Measurements from ENCODE around the gene NPAT. TPM values are rescaled to one million over a fixed set of nuclear protein-coding genes. Genes with fewer than 3 reads are reported as not detected.

Gene NPAT
- total RNA-seq, 6 donors from 2014 or later, result 9.5 to 21.3 (median 12.8) TPM

DNA sequence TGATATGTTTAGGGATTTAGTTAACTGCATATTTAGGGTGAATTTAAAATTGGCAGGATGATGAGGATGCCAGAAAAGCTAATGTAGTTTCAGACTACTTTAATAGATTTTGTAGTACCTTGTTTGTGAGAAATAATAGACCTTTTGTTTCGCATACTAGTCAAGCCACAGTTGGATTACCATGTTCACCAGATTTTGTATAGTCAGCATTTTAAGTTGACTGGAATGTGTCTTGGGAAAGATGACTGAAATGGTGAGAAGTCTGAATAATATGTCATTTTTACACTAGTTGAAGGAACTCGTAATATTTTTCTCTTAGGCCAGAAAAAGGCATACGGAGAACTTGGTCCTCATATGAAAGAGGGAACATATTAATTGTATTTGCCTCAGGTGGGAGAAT, 23.9 kb upstream of the NPAT start:
- DNase-seq (no peak), ATAC-seq (ENCODE audit: low FRiP score in 2 of 2) (no peak)
- Histone ChIP-seq H3K27ac (no peak overlapping the region), H3K9me3 (no peaks in the 10 kb centered on the region), H3K4me1 (no peaks in the 10 kb centered on the region), H3K36me3 (peaks cover 0 to 44% (median 7%) of the 10 kb centered on the region in 4 donors), H3K4me3 (no peak overlapping the region), H3K27me3 (no peaks in the 10 kb centered on the region)
- TF ChIP-seq, protein P1, sequence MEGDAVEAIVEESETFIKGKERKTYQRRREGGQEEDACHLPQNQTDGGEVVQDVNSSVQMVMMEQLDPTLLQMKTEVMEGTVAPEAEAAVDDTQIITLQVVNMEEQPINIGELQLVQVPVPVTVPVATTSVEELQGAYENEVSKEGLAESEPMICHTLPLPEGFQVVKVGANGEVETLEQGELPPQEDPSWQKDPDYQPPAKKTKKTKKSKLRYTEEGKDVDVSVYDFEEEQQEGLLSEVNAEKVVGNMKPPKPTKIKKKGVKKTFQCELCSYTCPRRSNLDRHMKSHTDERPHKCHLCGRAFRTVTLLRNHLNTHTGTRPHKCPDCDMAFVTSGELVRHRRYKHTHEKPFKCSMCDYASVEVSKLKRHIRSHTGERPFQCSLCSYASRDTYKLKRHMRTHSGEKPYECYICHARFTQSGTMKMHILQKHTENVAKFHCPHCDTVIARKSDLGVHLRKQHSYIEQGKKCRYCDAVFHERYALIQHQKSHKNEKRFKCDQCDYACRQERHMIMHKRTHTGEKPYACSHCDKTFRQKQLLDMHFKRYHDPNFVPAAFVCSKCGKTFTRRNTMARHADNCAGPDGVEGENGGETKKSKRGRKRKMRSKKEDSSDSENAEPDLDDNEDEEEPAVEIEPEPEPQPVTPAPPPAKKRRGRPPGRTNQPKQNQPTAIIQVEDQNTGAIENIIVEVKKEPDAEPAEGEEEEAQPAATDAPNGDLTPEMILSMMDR (IDR thresholded peaks at IDR 0.05), result no peak
- TF ChIP-seq POLR2A (IDR thresholded peaks at IDR 0.05), result no peak
- TF ChIP-seq EP300 (IDR thresholded peaks at IDR 0.05), result no peak
- no peak for TF ChIP-seq POLR2AphosphoS5 (IDR thresholded peaks at IDR 0.05)
- 65 to 98% methylated on average over 3 of the region's 3 CpGs for WGBS, 2 donors

DNA sequence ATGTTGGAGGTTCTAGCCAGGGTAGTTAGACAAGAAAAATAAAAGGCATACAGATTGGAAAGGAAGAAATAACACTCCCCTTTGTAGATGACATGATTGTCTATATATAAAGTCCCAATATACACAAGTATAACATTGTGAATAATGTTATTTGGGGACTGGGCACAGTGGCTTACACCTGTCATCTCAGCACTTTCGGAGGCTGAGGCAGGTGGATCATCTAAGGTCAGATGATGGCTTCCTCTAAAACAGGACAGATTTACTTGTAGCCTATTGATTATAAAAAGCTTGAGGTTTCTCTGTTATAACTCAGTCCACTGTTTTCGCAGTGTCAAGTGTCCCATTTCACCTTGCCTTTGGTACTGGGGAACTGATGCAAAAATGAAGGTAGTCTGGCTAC, 20.0 kb upstream of the NPAT start:
- Histone ChIP-seq H3K4me3 (no peak overlapping the region), H3K36me3 (peaks cover 0 to 22% (median 0%) of the 10 kb centered on the region in 4 donors), H3K27ac (no peak overlapping the region), H3K27me3 (no peaks in the 10 kb centered on the region), H3K9me3 (no peaks in the 10 kb centered on the region), H3K4me1 (peaks cover under 1 to 3% (median 1%) of the 10 kb centered on the region in 4 donors)
- TF ChIP-seq POLR2A (IDR thresholded peaks at IDR 0.05) (no peak), EP300 (IDR thresholded peaks at IDR 0.05) (no peak), POLR2AphosphoS5 (IDR thresholded peaks at IDR 0.05) (no peak)
- TF ChIP-seq, protein P1 (IDR thresholded peaks at IDR 0.05), result no peak
- DNase-seq (no peak), ATAC-seq (ENCODE audit: low FRiP score in 2 of 2) (no peak)
- 96 to 97% methylated on average over 2 of the region's 2 CpGs for WGBS, 2 donors

GRCh38 chr11:108241330-108242037, 19.0 kb upstream of the NPAT start:
- peaks cover 5 to 8% (median 7%) of the 10 kb centered on the region in 4 donors for H3K4me1 ChIP-seq
- peaks cover 0 to 23% (median 0%) of the 10 kb centered on the region in 4 donors for H3K36me3 ChIP-seq
- ATAC-seq (ENCODE audit: low FRiP score in 2 of 2) (no peak), DNase-seq (no peak)
- H3K9me3 ChIP-seq, result no peaks in the 10 kb centered on the region
- no peak overlapping the region for H3K4me3 ChIP-seq
- TF ChIP-seq POLR2AphosphoS5 (IDR thresholded peaks at IDR 0.05) (no peak), POLR2A (IDR thresholded peaks at IDR 0.05) (no peak), EP300 (IDR thresholded peaks at IDR 0.05) (no peak)
- TF ChIP-seq, protein P1 (IDR thresholded peaks at IDR 0.05), result no peak
- H3K27me3 ChIP-seq, result no peaks in the 10 kb centered on the region
- WGBS, 2 donors, result 92 to 98% methylated on average over 4 of the region's 4 CpGs
- no peak overlapping the region for H3K27ac ChIP-seq

DNA sequence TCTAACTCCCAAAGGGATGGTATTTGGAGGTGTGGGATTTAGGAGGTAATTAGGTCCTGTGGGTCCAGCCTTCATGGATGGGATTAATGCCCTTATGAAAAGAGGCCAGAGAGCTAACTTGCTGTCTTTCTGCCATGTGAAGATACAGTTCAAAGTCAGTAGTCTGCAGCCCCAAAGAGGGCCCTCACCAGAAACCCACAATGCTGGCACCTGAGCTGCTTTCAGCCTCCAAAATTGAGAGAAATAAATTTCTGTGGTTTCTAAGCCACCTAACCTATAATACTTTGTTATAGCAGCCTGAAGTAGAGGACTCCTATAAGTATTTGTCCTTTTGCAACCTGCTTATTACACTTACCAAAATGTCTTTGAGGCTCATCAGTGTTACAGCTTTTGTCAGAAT, 16.6 kb upstream of the NPAT start:
- no peaks in the 10 kb centered on the region for H3K27me3 ChIP-seq
- TF ChIP-seq, protein P1 (IDR thresholded peaks at IDR 0.05), result no peak
- TF ChIP-seq POLR2A (IDR thresholded peaks at IDR 0.05) (no peak), POLR2AphosphoS5 (IDR thresholded peaks at IDR 0.05) (no peak), EP300 (IDR thresholded peaks at IDR 0.05) (no peak)
- H3K36me3 ChIP-seq, result peaks cover 0 to 28% (median 0%) of the 10 kb centered on the region in 4 donors
- H3K4me3 ChIP-seq, result no peak overlapping the region
- no peak overlapping the region for H3K27ac ChIP-seq
- peaks cover 6 to 17% (median 14%) of the 10 kb centered on the region in 4 donors for H3K4me1 ChIP-seq
- DNase-seq (no peak), ATAC-seq (ENCODE audit: low FRiP score in 2 of 2) (no peak)
- no peaks in the 10 kb centered on the region for H3K9me3 ChIP-seq

- DNase-seq, result no peak
- TF ChIP-seq, protein P1 (IDR thresholded peaks at IDR 0.05), result no peak
- TF ChIP-seq POLR2AphosphoS5 (IDR thresholded peaks at IDR 0.05) (no peak), EP300 (IDR thresholded peaks at IDR 0.05) (no peak), POLR2A (IDR thresholded peaks at IDR 0.05) (no peak)
- no peak for ATAC-seq (ENCODE audit: low FRiP score in 2 of 2)
- Histone ChIP-seq H3K27ac (peak overlapping the region in 3 of 4 donors; percentile 45 to 82 (median 75)), H3K4me3 (no peak overlapping the region), H3K4me1 (peaks cover 6 to 17% (median 14%) of the 10 kb centered on the region in 4 donors), H3K27me3 (no peaks in the 10 kb centered on the region), H3K36me3 (peaks cover 0 to 33% (median 5%) of the 10 kb centered on the region in 4 donors), H3K9me3 (no peaks in the 10 kb centered on the region)
- 85 to 96% methylated on average over 1 of the region's 1 CpG for WGBS, 2 donors
Observed at GRCh38 chr11:108237058-108237481, 14.6 kb upstream of the NPAT start.

Data from upper lobe of left lung (tissue), 6 donors.